ENCODE data around the gene C1orf167. TPM values are rescaled to one million over a fixed set of nuclear protein-coding genes. Genes with fewer than 3 reads are reported as not detected.

Gene C1orf167
- total and polyA plus RNA-seq, 2 of the 8 experiments (the other 6 are each of a cell fraction or from before 2014, with no cell fraction given), result 0.70 to 1.3 TPM

DNA sequence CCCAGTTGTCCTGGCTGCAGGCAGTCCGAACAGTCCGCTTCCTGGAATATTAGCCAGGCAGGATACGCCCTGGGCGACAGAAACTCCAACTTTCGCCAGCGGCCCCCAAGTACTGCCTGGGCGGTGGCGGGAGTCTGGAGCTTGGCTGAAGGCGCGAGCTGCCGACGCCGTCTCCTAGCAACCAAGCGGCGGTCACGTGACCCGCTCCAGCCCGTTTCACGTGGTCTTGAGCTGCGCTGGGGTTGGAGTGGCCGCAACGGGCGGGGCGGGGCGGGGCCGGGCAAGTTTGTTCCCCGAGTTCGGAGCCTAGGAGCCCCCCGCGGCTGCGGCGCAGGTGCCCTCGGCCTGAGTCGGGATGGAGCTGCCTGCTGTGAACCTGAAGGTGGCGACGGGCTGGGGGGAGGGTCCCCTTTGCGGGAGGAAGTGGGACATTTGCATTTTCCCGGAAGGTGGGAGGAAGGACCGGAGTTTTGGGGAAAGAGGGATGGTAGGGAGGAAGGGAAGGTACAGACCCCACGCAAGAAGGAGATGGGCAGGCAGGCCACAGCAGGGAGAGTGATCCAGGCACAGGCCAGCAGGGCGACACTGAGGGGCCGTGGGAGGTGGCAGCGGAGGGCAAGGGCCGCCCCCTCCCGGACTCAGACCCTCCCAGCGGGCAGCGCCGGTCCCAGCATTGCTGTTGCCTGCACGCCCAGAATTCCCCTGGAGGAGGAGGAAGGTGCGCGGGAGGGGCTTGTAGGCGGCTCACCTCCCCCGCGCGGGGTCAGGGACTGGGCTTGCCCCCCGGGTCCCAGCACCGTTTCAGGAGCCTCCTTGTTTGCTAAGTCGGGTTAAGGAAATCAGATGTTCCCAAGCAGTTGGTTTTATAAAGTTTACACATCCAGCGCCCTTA is 25.9 kb upstream of the C1orf167 start, which contains the start of gene AGTRAP:
TSS of gene AGTRAP (plus strand) at position 283 of the 892 bp plus-strand sequence. CDS start at position 356, 73 bp downstream.
- Histone ChIP-seq H2BK5ac (ENCODE audit: low read depth, low read length) (peak within 1 kb of the TSS; percentile 98), H2BK15ac (ENCODE audit: low read length) (peak within 1 kb of the TSS; percentile 97; the same call in 1 of the 2 replicates), H3K79me1 (ENCODE audit: low read depth, low read length) (0 out of 2 replicates have a peak, but pooled peaks cover 2% of the 10 kb centered on the region), H3K14ac (ENCODE audit: insufficient read length) (no peak within 1 kb of the TSS), H3K27me3 (replicated peaks in 1 of 4; ENCODE audit: control insufficient read depth in 3 of 4, extremely low read depth in 1 of 4, insufficient read depth in 3 of 4, low read length in 3 of 4) (no peaks in the 10 kb centered on the region), H3K9ac (replicated peaks in 1 of 4; ENCODE audit: extremely low read depth in 1 of 4, low read depth in 3 of 4, low read length in 3 of 4) (peak within 1 kb of the TSS in 3 of 4 experiments; percentile 58 to 75 (median 75); a peak in 6 of 7 replicates), H3K36me3 (ENCODE audit: control insufficient read depth in 2 of 4, insufficient read depth in 4 of 4, low read length in 3 of 4) (no peaks in the 10 kb centered on the region), H2BK12ac (ENCODE audit: low read depth, low read length) (peak within 1 kb of the TSS; percentile 77), H4K5ac (ENCODE audit: insufficient read length, low read depth, low read length) (peak within 1 kb of the TSS; percentile 97), H3K56ac (replicated peaks; ENCODE audit: insufficient read length, low read depth, low read length) (peak within 1 kb of the TSS; percentile 82), H4K8ac (ENCODE audit: extremely low read depth, insufficient read depth, low read length) (peak within 1 kb of the TSS; percentile 90), H3K4me2 (ENCODE audit: insufficient read depth in 1 of 2, low read depth in 2 of 2, low read length in 2 of 2) (peak within 1 kb of the TSS; percentile 96), H3K27ac (ENCODE audit: low read depth, low read length) (peak within 1 kb of the TSS; percentile 83), H3K9me3 (ENCODE audit: insufficient read depth in 2 of 2, low read depth in 1 of 2, low read length in 1 of 2) (no peaks in the 10 kb centered on the region), H4K91ac (replicated peaks; ENCODE audit: insufficient read length, low read length) (peak within 1 kb of the TSS; percentile 94), H3K4ac (replicated peaks; ENCODE audit: insufficient read length, low read depth, low read length) (peak within 1 kb of the TSS; percentile 99), H2AK5ac (ENCODE audit: low read depth, low read length) (peak within 1 kb of the TSS; percentile 44; the same call in 1 of the 2 replicates), H3K4me3 (ENCODE audit: extremely low read depth in 1 of 4, insufficient read depth in 2 of 4, low read depth in 3 of 4, low read length in 4 of 4) (peak within 1 kb of the TSS; percentile 58 to 86 (median 80)), H4K20me1 (replicated peaks in 1 of 2; ENCODE audit: control insufficient read depth in 1 of 2, insufficient read depth in 2 of 2, low read length in 2 of 2) (no peaks in the 10 kb centered on the region), H2BK20ac (ENCODE audit: low read length) (peak within 1 kb of the TSS; percentile 97; the same call in 1 of the 2 replicates), H3K23ac (ENCODE audit: insufficient read length) (no peak within 1 kb of the TSS), H2BK120ac (replicated peaks; ENCODE audit: low read depth, low read length) (peak within 1 kb of the TSS; percentile 37), H3K4me1 (replicated peaks in 1 of 4; ENCODE audit: control insufficient read depth in 3 of 4, insufficient read depth in 4 of 4, low read length in 3 of 4) (peaks cover 10 to 39% (median 13%) of the 10 kb centered on the region in 4 experiments), H2AFZ (ENCODE audit: low read length) (peak within 1 kb of the TSS; percentile 59), H3K18ac (ENCODE audit: extremely low read depth, low read length) (peak within 1 kb of the TSS; percentile 93), H3K23me2 (ENCODE audit: low read depth, low read length) (peaks cover 10% of the 10 kb centered on the region), H3K79me2 (ENCODE audit: control insufficient read depth in 1 of 2, insufficient read depth in 2 of 2, low read length in 2 of 2) (peaks cover 0 to 9% of the 10 kb centered on the region in 2 experiments; a peak in 1 of 4 replicates)
- FAIRE-seq (no peak), DNase-seq (ENCODE audit: low read depth in 1 of 2, low spot score in 2 of 2) (peak; percentile 79 to 96)
- 2% methylated on average over 42 of the region's 59 CpGs; no CpG with 5 or more reads in 1 of the 2 experiments for WGBS, 2 experiments (ENCODE audit: extremely low coverage in 1 of 2, insufficient coverage in 1 of 2, insufficient read length in 1 of 2, insufficient replicate concordance in 2 of 2, low coverage in 1 of 2, low lambda C conversion rate in 2 of 2, missing lambda C conversion rate in 1 of 2)
- ChIA-PET POLR2A (ENCODE audit: partially characterized antibody) (interaction anchor here (0.5 to 5.1 kb wide), 34 partner anchors 10 to 258 kb away, joined by 3 to 35 read pairs (median 5); partner anchors contain the start of genes C1orf167, DISP3, DRAXIN and FBXO2), CTCF (ENCODE audit: partially characterized antibody) (interaction anchor here (1.0 to 3.6 kb wide), 12 partner anchors 10 to 231 kb away, joined by 3 to 21 read pairs (median 4); partner anchors contain the start of gene FBXO6)
- TF ChIP-seq SIN3A (conservative IDR thresholded peaks at IDR 0.05 in 1 of 2, IDR thresholded peaks at IDR 0.05 in 1 of 2; ENCODE audit: low read depth in 1 of 2, low read length in 2 of 2) (peak; percentile 98 to 99), CTBP2 (IDR thresholded peaks at IDR 0.05; ENCODE audit: borderline replicate concordance, insufficient read depth, insufficient read length, low read length) (no peak), RFX5 (IDR thresholded peaks at IDR 0.05; ENCODE audit: borderline replicate concordance, low read depth, low read length) (no peak), POLR2AphosphoS5 (IDR thresholded peaks at IDR 0.05; ENCODE audit: low read depth, low read length) (peak; percentile 50), SP1 (IDR thresholded peaks at IDR 0.05; ENCODE audit: low read depth, low read length) (no peak), ASH2L (IDR thresholded peaks at IDR 0.05; ENCODE audit: low read length) (no peak), EGR1 (IDR thresholded peaks at IDR 0.05; ENCODE audit: borderline replicate concordance, low read depth, low read length) (0 out of 2 replicates have a peak, but pooled peaks have one; percentile 20), POU5F1 (IDR thresholded peaks at IDR 0.05; ENCODE audit: low read depth, low read length) (no peak), SP2 (IDR thresholded peaks at IDR 0.05; ENCODE audit: low read length) (no peak)
- TF ChIP-seq, protein P1, sequence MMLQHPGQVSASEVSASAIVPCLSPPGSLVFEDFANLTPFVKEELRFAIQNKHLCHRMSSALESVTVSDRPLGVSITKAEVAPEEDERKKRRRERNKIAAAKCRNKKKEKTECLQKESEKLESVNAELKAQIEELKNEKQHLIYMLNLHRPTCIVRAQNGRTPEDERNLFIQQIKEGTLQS (IDR thresholded peaks at IDR 0.05; ENCODE audit: insufficient read depth, low read depth, low read length), result peak; percentile 95
